GM18873 (cell line): ENCODE results near the gene TSSK6.

Source experiments
- ATAC-seq: cut with Tn5 transposase; IDR thresholded peaks from one replicate; pipeline ENCODE4 v1.9.1; 2021; ENCODE audit warnings: mild to moderate bottlenecking, moderate library complexity, moderate number of reproducible peaks; ENCODE audit not compliant: unreplicated experiment, low FRiP score

Gene TSSK6

GRCh38 chr19:19531951-19532805 is 16.8 kb upstream of the TSSK6 start:
- no peak for ATAC-seq

DNA sequence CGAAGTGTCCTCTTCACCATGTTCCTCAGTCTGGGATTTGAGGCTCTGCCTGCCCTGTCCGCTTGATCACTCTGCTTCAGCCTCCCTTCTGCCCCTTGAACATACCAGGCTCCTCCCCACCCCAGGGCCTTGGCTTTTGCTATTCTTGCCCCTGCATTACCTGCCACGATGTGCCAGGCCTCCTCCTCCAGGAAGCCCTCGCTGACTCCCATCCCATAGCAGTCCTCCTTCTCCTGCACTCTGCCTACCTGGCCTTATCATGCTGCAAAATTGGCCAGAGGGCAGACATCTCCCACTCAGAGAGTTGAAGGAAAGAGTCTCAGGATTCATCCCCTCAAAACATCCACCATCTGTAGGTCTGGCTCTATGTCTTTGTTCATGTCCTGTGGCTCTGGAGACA is 15.5 kb upstream of the TSSK6 start:
- ATAC-seq: no peak

- ATAC-seq: no peak
Observed at GRCh38 chr19:19530423-19530804, 15.1 kb upstream of the TSSK6 start.

DNA sequence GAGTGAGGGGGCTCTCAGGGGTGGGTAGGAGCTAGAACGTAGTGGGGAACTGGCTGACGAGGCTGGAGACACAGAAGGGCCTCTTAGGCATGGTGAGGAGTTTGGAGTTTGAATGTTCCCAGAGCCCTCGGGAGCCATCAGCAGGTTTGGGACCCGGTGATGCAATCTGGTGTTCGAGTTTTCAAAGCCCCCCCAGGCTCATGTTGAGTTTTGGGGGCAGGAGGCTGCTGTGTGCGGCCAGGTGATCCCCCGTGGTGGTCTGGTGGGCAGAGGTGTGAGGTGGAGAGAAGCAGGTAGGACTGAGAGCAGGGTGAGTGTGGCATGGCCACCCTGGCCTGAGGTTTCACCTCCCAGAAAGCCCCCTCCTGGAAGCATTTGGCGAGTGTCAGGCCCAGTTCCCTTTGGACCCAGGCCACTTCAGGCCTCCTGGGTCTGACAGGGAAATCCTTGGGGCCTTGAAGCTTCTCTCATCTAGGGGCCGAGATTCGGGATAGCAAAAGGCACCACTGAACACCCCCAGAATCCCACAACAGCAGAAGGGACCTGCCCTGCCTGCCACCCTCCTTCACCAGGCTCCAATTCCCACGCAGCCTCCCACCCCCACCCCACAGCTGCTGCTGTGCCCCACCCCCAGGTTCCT is 14.6 kb upstream of the TSSK6 start:
- ATAC-seq: no peak

- no peak for ATAC-seq
Observed at GRCh38 chr19:19528721-19529490, 13.6 kb upstream of the TSSK6 start, which contains the start of gene YJEFN3. Gene YJEFN3 (plus strand): TSS chr19:19528911. CDS start chr19:19528933, 22 bp downstream.

- no peak for ATAC-seq
Observed at GRCh38 chr19:19527674-19528625, 12.6 kb upstream of the TSSK6 start.

DNA sequence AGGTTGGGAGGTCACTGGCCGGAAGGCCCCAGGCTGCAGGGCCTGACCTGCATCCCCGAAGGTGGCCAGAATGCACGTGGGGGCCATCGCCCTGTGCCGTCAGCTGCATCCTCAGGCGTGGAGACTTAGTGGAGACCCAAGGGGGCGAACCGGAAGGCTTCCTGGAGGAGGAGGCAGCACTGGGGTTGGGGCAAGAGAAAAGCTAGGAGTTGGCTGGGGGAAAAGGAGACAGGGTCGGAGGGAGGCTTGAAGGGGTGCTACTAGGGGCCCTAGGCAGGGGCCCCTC is 12.0 kb upstream of the TSSK6 start:
- ATAC-seq: no peak

- ATAC-seq: no peak
Observed at GRCh38 chr19:19526581-19527370, 11.4 kb upstream of the TSSK6 start.

- ATAC-seq: no peak
Observed at GRCh38 chr19:19525611-19526380, 10.4 kb upstream of the TSSK6 start.

DNA sequence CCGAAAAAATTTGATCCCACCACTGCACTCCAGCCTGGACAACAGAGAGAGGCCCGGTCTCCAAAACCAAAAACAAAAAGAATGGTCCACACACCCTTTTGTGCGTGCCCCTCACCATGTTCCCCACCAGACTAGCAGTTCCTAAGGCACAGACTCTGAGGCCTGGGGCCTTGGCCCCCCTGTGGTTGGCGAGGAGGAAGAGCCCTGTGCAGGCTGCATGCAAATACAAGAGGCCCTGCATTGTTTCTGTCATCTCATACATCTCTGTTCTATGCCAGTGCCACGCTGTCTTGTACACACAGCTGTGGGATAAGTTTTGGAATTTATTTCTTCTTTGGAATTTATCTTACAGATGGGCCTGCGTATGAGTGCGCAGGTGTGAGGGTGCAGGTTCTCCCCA is 8.7 kb upstream of the TSSK6 start:
- no peak for ATAC-seq

GRCh38 chr19:19523177-19523576 is 7.8 kb upstream of the TSSK6 start:
- ATAC-seq: no peak

- no peak for ATAC-seq
Observed at GRCh38 chr19:19520989-19521388, 5.6 kb upstream of the TSSK6 start.

- no peak for ATAC-seq
Observed at GRCh38 chr19:19517235-19517619, 1.9 kb upstream of the TSSK6 start.

- no peak for ATAC-seq
Observed at GRCh38 chr19:19515642-19516519, 533 bp upstream of the TSSK6 start, which contains the start of gene NDUFA13. Gene NDUFA13 (plus strand): TSS chr19:19516225. CDS start chr19:19516239, 14 bp downstream.

DNA sequence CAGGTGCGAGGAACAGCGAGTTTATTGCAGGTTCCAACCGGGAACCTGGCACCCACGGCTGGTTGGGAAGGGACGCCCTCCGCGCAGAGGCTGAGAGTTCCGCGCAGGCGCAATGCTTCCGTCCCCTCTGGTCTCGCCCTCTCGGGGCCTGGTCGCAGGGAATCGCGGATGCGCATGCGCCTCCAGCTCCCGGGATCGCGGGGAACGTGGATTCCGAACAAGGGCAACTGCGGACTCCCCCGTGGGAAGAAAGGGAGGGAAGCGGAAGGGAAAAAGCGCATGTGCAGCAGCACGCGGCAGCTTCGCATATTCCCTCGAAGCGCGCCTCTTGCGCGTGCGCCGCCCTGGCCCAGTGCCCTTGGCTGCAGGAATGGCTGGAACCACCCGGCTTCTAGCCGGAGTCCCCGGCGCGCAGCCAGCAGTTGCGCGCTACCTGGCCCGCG is 1.1 kb downstream of the TSSK6 start:
- no peak for ATAC-seq

DNA sequence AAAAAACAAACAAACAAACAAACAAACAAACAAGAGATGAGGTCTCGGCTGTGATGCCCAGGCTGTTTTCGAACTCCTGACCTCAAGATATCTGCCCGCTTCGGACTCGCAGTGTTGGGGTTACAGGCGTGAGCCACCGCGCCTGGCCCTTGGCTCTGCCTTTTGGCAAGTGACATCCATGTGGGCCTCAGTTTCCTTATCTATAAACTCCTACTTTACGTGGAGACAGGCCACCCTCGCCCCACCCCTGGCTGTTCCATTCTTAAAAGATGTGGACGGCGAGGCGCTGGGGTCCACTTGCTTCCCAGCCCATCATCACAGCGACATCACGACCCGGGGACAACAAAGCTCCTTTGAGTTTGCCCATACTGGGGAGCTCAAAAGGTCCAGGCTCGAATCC is 1.7 kb downstream of the TSSK6 start:
- no peak for ATAC-seq

DNA sequence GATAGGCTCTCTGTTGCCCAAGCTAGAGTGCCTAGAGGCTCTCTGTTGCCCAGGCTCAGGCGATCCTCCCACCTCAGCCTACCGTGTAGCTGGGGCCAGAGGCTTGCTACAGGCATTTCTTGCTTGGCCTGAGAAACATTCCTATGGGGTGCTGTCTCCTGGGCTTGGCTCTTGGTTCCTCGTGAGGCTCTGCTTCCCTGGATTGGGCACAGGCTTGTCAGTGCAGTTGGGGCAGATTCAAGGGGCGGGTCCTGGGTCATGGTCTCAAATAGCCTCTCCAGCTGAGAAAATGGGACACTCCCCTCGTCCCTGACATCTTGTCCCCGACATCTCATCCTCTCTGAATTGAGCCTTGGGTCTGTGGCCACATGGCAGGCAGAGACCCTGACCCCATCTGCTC is 4.9 kb downstream of the TSSK6 start:
- no peak for ATAC-seq

- ATAC-seq: no peak
Observed at GRCh38 chr19:19508217-19508616, 7.1 kb downstream of the TSSK6 start.
